Endothelial cell of umbilical vein (primary cell): Measurements from ENCODE around the gene PDCD7.

Experiments used
- EZH2 ChIP-seq: IDR thresholded peaks from 2 replicates; pipeline ENCODE4 v1.6.1; 2012; ENCODE audit warnings: borderline replicate concordance, low read depth, mild to moderate bottlenecking, moderate library complexity, low read length, inconsistent platforms; ENCODE audit not compliant: severe bottlenecking
- FOS ChIP-seq: IDR thresholded peaks from 2 replicates; pipeline ENCODE4 v1.6.1; 2011; ENCODE audit warnings: mild to moderate bottlenecking, low read length, moderate library complexity, borderline replicate concordance; ENCODE audit not compliant: insufficient read depth
- POLR2A ChIP-seq: IDR thresholded peaks from 2 replicates; pipeline ENCODE4 v1.6.1; 2012; ENCODE audit warnings: low read depth, mild to moderate bottlenecking, control low read depth, low read length
- TF ChIP-seq, protein P1 (sequence below), 2 donors: IDR thresholded peaks; 1 replicate in 1 of 2; 2 replicates in 1 of 2; pipeline ENCODE4 v1.5.1; 2011; ENCODE audit warnings: low read length in 2 of 2, mild to moderate bottlenecking in 2 of 2, moderate library complexity in 2 of 2, control low read depth in 1 of 2, inconsistent platforms in 1 of 2, low read depth in 1 of 2; ENCODE audit not compliant: insufficient read depth in 1 of 2; ENCODE audit errors: extremely low read depth in 1 of 2

- TF ChIP-seq POLR2A (no peak), FOS (no peak), EZH2 (no peak)
- TF ChIP-seq, protein P1, sequence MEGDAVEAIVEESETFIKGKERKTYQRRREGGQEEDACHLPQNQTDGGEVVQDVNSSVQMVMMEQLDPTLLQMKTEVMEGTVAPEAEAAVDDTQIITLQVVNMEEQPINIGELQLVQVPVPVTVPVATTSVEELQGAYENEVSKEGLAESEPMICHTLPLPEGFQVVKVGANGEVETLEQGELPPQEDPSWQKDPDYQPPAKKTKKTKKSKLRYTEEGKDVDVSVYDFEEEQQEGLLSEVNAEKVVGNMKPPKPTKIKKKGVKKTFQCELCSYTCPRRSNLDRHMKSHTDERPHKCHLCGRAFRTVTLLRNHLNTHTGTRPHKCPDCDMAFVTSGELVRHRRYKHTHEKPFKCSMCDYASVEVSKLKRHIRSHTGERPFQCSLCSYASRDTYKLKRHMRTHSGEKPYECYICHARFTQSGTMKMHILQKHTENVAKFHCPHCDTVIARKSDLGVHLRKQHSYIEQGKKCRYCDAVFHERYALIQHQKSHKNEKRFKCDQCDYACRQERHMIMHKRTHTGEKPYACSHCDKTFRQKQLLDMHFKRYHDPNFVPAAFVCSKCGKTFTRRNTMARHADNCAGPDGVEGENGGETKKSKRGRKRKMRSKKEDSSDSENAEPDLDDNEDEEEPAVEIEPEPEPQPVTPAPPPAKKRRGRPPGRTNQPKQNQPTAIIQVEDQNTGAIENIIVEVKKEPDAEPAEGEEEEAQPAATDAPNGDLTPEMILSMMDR (IDR thresholded peaks at IDR 0.05; ENCODE audit: extremely low read depth in 1 of 2, insufficient read depth in 1 of 2, low read depth in 1 of 2, low read length in 2 of 2), result no peak
These were observed 33.2 kb downstream of the PDCD7 start for GRCh38 chr15:65100442-65100841.
